HG03520 (cell line): Measurements from ENCODE around the gene MEAF6.

ENCODE experiments used
- ATAC-seq: cut with Tn5 transposase; IDR thresholded peaks from one replicate; pipeline ENCODE4 v1.9.1; 2021; ENCODE audit warnings: mild to moderate bottlenecking, moderate library complexity; ENCODE audit not compliant: unreplicated experiment

Gene MEAF6

DNA sequence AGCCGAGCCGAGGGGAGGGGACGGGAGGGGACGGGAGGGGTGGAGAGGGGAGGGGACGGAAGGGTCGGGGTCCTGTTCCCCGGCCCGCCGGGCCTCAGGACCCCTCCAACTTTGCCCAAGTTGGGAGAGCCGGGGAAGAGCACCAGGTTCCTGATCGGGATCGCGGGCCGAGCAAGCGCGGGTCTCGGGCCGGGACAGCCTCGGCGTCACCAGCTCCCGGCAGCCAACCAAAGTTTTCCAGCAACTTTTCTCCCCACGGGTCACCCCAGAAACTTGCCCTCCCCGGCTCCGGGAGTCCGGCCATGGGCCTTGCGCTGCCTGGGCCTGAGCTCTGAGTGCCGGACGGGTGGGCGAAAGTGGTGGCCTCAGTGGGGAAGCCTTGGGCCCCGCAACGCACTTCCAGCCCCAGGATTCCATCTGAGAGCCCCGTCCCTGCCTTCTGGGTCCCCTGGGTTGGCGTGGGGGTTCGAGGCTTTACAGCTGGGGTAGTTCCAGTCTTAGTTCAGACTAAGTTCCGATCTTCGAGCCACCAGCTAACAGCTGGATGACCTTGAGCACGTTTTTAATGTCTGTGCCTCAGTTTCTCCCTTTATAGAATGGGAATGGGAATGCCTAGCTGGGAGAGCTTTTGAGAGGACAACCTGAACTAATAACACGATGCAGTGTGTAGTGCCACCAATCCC, 39.7 kb downstream of the MEAF6 start:
- peak; percentile 1 for ATAC-seq

DNA sequence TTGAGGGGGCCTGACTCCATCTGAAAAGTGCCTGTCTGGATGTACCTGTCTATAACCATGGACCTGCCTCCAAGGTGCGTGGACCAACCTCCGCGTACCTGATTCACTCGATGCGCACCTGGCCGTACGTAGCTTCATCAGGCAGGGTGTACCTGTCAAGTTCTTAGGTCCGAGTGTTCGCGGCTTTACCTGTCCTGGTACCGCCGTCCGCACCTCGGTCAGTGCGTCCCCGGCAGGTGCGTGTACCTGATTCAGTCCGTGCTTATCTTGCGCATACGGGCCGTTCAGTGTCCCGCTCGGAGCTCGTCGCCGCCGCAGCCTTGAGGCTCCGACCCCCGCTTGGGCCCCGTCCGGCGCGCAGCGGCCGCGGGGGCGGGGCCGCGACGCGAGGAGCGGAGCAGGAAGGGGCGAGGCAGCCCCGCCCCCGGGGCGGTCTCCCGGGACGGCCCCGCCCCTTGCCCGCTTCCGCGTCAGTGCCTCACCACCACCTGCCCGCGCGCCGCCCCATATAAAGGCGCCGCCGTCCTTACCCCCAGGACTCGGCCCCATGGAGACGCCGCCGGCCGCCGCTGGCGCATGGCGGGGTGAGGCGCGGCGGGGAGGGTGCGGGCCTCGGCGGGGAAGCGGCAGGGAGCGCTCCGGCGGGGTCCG, 40.4 kb downstream of the MEAF6 start, which contains the start of gene ZC3H12A:
ZC3H12A (plus strand) TSS at position 535 of the 651 bp plus-strand sequence. CDS start 917 bp downstream, outside the sequence.
- ATAC-seq = peak; percentile 52

DNA sequence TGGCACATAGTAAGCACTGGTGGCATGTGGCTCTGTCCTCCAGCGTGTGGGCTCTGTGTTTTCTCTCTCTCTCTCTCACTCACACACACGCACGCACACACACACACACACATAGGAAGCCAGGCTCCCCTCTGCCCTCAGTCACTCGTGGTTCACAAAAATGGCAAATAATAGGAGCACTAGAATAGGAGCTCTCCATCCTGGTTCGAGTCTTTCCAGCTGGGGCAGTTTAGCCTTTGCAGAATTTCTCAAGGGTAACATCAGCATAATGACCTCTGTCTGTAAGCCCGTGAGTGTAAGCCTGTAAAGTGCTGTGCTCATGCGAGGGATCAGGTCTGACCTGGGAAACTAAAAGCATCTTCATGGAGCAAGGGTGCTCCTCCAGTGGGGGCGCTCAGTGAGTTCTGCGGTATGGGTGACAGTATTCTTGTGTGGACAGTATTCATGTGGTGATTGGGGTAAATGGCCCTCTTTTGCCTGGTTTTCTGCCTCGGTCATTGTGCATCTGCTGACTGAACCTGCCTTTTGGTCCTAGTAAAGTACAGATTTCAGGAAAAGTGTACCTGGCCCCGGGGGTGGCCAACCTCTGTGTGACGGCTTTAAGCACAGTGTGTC, 41.0 kb downstream of the MEAF6 start:
- no peak for ATAC-seq

DNA sequence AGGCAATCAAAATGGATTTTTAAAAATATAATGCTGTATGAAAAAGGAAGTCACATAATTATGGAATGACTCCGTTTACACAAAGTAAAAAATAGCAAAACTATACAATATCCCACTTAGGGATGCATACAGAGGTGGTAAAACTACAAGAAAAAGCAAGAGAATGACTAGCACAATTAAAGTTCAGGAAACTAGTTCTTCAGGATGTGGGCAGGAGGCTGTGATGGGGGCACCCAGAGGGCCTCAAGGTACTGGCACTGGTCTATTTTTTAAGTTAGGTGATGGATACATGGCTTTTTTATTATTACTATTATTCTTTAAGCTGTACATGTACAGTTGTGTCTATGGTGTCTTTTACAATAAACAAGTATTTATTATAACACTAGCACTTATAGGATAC, 41.6 kb downstream of the MEAF6 start:
- ATAC-seq = no peak

DNA sequence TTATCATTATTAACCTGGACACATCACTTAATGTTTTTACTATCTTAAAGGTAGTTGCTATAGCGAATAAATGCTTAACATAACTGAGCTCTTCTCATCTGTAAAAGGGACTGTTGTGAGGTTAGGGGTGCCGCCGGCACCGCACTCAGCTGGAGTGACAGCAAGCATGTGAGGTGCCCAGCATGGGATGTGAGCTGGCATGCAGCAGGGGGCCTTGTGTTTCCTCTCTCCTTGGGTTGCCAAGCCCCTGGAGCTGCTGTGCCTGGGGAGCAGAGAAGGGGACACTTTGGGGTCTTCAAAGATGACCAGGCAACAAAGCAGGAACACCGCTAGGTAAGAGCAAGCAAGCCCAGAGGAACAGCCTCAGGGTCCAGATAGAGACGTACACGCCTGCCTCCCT, 42.3 kb downstream of the MEAF6 start:
- ATAC-seq = no peak

DNA sequence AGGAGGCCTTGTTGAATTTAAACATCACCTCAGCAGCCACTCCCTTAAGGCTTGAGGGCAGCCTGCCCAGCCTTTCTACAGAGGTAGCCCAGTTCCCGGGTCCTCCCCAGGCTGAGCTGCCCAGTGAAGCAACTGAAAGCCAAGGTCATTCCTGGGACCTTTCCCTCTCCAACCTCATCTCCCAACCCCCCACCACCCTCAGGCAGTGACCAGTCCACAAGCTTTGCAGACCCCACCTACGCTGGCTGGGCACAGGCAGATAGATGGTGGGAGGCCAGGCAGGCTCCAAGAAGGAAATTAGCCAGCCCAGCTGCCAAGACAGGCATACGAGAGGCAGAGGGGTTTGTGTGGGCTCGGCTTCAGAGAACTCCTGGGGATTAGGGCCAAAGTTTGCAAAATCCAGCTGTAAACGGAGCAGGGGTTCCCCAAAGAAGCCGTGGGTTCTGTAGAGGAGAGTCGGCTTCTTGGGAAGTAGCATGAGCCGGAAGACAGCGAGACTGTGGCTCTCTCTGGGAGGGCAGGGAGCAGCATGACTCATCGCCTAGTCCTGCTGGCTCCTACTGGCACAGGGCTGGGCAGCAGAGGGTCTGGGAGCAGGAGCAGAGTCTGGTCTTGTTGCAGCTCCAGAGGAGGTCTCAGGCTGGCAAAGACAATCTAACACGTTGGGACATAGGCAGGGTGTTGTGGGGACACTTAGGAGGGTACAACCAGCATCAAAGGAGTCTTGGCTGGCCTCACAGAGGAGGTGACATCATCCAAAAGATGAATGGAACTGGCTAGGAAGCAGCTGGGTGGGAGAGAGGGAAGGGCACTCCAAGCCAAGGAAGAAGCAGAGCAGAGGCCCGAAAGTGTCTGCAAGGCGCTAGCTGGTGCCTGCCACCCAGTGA, 43.0 kb downstream of the MEAF6 start:
- no peak for ATAC-seq

DNA sequence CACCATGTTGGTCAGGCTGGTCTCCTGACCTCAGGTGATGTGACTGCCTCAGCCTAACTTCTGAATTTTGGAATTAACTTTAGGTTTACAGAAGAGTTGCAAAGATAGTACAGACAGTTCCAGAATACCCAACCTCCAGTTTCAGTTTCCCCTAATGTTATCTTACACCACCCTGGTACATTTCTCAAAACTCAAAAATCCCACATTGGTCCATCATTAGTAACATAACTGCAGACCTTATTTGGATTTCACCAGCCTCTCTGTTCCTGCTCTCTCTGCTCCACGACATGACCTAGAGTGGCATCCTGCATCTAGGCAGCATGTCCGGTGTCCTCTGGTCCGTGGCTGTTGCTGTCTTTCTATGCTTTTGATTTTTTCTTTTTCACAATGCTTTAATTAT, 45.2 kb downstream of the MEAF6 start:
- no peak for ATAC-seq

DNA sequence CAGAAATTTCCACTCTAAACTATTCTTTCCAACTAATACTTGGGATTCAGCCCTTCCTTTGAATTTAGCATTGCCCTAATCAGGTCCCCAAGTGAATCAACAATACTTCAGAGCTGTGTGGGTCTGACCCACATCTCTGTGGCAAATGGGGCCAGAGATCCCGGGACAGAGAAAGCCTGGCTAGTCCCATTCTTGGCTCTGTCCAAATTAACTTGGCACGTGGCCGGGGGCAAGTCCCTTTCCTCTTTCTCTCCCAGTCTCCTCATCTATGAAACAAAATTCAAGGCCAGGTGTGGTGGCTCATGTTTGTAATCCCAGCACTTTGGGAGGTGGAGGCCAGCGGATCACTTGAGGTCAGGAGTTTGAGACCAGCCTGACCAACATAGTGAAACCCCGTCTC, 46.5 kb downstream of the MEAF6 start:
- no peak for ATAC-seq

DNA sequence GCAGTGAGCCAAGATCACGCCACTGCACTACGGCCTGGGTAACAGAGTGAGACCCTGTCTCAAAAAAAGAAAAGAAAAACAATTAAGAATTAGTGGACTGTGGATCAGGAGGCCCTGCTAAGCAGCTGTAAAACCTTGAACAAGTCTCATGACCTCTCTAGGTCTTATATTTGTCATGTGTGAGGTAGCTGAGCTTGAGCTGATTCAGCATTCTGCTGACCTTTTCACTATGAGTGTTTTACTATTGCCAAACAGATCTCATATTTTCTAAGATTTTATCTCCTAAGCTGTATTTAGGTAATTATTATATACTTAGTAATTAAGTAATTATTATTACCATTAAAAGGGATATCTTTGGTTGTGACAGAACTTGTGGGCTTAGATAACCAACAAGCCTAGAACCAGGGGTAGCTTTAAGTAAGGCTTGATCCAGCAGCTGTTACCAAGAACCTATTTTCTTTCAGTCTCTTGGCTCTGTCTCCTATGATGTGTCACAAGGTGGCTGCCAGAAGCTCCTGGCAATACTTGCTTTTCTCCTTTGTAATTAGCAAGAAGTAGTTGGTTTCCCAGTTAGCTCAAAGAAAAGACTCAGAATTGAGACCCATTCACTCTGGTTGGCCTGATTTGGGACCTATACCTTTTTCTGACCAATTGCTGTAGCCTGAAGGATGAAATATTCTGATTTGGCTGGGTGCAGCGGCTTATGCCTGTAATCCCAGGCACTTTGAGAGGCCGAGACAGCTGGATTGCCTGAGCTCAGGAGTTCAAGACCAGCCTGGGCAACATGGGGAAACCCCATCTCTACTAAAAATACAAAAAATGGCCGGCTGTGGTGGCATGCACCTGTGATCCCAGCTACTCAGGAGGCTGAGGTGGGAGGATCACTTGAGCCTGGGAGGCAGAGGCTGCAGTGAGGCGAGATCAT, 48.7 kb downstream of the MEAF6 start:
- no peak for ATAC-seq

DNA sequence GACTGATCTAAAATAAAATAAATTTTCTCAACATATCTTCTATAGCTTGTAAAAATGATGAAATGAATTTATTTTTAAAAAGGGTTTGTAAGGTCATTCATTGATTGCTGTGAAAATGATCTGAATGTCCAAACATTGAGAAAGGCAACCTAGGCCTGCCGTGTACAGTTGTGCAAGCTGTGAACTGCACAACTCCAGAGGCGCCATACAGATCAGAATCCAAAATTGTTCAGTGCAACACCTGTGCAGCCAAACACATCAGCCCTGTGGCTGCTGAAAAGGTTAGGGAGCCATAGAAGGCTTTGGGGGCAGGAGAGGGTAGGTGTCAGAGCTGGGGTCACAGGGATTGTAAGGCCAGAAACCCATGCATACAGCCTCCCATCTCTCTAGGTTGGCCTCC, 50.1 kb downstream of the MEAF6 start:
- ATAC-seq = no peak

DNA sequence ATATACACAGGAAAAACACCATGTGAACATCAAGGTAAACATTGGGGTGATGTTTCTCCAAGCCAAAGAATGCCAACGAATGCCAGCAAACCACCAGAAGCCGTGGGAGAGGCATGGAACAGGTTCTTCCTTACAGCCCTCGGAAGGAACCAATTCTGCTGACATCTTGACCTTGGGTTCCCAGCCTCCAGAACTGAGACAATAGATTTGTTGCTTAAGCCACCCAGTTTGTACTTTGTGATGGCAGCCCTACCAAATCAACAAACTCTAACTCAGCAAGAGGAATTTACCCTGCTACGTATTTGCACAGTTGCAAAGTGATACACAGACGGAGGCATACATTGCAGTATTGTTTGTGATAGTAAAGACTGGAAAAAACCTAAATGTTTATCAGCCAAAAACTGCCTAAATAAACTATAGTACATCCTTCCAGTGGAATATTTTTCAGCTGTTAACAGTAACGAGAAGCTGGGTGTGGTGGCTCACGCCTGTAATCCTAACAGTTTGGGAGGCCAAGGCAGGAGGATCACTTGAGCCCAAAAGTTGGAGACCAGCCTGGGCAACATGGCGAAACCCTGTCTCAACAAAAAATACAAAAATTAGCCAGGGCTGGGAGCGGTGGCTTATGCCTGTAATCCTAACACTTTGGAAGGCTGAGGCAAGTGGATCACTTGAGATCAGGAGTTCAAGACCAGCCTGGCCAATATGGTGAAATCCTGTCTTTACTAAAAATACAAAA, 52.7 kb downstream of the MEAF6 start:
- no peak for ATAC-seq

DNA sequence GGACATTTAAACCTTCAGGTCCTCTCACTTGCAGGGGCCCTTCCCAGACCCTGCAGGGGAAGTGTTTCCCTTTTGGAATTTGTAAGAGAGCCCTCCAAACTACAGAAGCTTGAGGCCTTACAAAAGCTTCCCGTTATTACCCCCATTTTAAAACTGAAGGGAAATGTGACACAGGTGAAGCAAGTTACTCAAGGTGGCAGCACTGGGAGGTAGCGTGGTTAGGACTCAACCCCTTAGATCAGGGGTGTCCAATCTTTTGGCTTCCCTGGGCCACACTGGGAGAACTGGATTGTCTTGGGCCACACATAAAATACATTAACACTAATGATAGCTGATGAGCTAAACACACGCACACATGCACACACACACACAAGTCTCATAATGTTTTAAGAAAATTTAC, 56.0 kb downstream of the MEAF6 start:
- no peak for ATAC-seq

DNA sequence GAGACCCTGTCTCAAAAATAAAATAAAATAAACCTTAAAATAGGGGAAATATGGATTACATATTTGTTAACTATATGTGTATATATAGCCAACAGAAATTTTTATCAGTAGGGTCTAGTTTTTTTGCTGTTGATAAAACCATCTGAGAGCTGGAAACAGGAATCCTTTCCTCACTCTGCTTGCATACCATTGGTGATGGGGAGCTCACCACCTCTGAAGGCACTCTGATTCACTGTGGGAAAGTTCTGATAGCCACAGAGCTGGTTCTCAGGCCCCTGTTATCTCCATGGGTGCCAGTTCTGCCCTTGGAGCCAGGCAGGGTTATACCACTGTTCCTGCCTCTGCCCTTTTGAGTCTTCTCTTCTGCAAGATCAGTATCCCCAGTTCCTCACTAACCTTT, 58.0 kb downstream of the MEAF6 start:
- no peak for ATAC-seq

DNA sequence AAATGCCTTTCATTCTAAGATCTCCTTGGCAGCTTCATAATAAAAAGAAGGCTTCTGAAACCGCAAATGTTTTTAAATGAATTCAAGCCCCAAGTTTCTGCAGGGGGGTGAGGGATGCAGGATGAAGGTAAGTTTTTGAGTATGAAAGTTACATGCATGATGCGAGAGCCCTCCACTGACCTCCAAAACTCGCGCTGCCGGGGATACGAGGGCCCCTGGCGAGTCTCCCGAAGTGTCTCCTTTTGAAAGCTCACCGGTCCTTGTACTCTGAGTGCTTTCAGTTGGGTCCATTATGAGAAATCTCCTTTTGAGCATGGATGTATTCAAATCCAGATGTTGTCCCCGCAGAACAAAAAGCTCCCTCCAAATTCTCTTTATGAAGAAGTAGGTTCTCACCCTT, 59.0 kb downstream of the MEAF6 start:
- ATAC-seq = no peak

DNA sequence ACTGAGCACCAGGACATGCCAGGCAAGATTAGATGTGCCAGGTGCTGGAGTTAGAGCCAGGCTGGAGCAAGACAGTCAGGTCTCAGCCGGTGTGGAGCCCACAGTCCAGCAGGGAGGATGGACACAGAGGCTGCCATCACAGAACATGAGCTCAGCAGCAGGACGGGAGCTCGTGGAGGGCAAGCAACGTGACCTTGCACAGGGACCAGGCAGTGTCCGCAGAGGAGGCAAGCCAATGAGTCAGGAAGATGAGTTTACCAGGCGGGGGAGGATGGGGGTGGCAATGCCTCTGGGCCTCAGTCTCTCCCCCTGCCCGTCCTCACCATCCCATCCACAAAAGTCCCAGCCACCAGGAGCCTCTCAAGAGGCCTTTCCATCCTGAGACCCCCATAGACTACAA, 60.9 kb downstream of the MEAF6 start:
- ATAC-seq = no peak

DNA sequence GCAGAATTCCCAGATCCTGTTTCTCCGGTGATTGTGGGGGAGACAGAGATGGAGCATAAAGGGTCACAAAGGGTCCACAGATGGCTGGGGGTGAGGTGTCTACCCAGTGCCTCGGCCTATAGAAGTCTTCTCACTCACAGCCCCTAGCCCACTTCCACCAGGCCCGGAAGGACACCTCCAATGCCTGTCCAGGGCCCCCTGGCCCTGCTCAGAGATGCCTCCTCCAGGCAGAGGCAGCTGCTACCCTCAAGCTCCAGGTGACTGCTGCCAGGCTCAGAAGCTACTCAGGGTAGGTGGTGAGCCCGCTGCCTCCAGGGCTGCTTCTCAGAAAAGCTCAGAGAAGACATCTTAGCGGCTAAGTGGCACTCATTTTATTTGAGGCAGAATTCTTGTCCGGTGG, 62.1 kb downstream of the MEAF6 start:
- no peak for ATAC-seq

DNA sequence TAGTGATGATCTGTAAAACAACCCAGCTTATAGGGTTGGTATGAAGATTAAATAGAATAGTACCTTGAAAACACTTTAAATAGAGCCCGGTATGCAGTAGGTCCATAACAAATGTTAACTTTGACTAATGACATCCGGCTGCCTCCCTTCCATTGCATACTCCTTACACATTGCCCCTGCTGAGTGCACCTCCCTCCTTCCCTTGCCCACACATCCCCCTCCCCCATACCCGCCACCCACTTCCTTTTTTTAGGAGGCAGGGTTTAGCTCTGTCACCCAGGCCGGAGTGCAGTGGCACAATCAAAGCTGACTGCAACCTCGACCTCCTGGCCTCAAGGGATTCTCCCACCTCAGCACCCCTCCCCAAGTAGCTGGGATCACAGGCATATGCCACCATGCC, 64.6 kb downstream of the MEAF6 start:
- ATAC-seq = no peak

DNA sequence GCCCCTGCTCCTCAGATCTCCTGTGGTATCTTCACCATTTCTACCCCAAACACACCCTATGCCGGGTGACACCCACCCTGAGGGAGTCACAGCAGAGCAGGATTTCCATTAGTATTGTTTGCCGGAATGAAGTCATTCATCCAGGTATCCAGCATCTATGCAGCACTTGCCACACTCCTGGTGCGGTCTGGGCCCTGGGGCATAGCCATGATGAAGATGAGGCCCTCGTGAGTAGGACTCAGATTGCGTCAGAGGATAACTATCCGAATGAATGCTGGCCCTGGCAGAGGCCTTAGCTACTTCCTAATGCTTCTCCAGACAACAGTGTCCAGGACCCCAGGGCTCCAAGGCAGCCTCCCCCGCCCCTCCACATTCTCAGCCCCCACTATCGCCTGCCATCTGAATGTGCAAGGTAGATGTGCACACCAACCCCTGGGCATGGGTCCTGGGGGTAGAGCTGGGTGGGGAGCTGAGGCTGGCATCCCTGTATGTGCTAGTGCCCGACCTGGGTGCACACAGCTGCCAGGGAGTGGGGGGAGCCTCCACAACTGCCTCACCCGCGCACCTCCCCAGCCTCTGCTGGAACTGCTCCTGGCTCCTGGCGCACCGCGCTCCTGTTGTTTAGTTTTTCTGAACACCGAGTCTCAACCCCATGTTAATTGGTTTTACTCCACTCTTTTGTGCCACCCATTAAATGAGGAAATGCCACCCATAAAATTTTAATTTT, 65.7 kb downstream of the MEAF6 start:
- ATAC-seq = no peak

DNA sequence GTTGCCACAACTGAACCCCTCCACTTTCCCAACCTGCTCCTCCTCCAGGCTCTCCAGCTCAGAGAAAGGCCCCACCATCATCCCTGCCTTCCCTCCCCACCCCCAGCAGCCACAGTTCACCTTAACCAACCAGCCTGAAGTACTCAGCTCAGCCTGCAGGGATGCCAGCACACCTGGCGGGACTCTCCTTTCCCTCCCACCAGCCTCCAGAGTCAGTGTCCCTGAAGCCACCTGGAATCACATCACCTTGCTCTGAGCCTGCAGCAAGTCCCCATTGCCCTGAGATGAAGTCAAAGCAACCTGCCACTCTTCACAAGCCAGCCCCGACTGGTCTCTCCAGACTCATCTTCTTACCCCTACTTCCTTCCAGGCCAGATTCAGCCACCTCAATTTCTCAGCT, 66.4 kb downstream of the MEAF6 start:
- no peak for ATAC-seq
